RWPE2 (cell line): ENCODE data around the gene SCN5A.

ENCODE experiments used
- ATAC-seq: fragments of 200-7000 bp; cut with Tn5 transposase; 3 replicates; pipeline ENCODE4 v1.9.1; 2021; ENCODE audit warnings: low read depth
- DNase-seq: peaks from one replicate; pipeline ENCODE4 v3.0.0-alpha.2; 2020; ENCODE audit warnings: low spot score
- H3K27ac ChIP-seq: fragments of 450-650 bp; 2 replicates; pipeline ENCODE4 v1.5.1; 2017; ENCODE audit warnings: mild to moderate bottlenecking; ENCODE audit not compliant: poor library complexity, severe bottlenecking
- H3K27me3 ChIP-seq: fragments of 250-450 bp; sonication (Bioruptor Pico); 2 replicates; pipeline ENCODE4 v1.5.1; 2021; ENCODE audit warnings: mild to moderate bottlenecking, moderate library complexity; ENCODE audit not compliant: insufficient read depth, poor library complexity, severe bottlenecking
- H3K36me3 ChIP-seq: fragments of 250-450 bp; sonication (Bioruptor Pico); 2 replicates; pipeline ENCODE4 v1.5.1; 2020; ENCODE audit warnings: low read depth, mild to moderate bottlenecking, moderate library complexity
- H3K4me1 ChIP-seq: fragments of 250-450 bp; sonication (Bioruptor Pico); 2 replicates; pipeline ENCODE4 v1.5.1; 2021; ENCODE audit warnings: mild to moderate bottlenecking, moderate library complexity; ENCODE audit not compliant: insufficient read depth, poor library complexity, severe bottlenecking
- H3K4me3 ChIP-seq: fragments of 250-450 bp; sonication (Bioruptor Pico); 2 replicates; pipeline ENCODE4 v1.5.1; 2021; ENCODE audit warnings: mild to moderate bottlenecking, moderate library complexity; ENCODE audit not compliant: severe bottlenecking
- H3K9me3 ChIP-seq: fragments of 250-450 bp; sonication (Bioruptor Pico); 2 replicates; pipeline ENCODE4 v1.5.1; 2021; ENCODE audit warnings: mild to moderate bottlenecking, moderate library complexity; ENCODE audit not compliant: severe bottlenecking
- TF ChIP-seq, protein P1 (sequence below): fragments of 450-650 bp; IDR thresholded peaks from one replicate; pipeline ENCODE4 v1.5.1; 2017; ENCODE audit warnings: mild to moderate bottlenecking, moderate library complexity; ENCODE audit not compliant: poor library complexity, severe bottlenecking

Gene SCN5A

DNA sequence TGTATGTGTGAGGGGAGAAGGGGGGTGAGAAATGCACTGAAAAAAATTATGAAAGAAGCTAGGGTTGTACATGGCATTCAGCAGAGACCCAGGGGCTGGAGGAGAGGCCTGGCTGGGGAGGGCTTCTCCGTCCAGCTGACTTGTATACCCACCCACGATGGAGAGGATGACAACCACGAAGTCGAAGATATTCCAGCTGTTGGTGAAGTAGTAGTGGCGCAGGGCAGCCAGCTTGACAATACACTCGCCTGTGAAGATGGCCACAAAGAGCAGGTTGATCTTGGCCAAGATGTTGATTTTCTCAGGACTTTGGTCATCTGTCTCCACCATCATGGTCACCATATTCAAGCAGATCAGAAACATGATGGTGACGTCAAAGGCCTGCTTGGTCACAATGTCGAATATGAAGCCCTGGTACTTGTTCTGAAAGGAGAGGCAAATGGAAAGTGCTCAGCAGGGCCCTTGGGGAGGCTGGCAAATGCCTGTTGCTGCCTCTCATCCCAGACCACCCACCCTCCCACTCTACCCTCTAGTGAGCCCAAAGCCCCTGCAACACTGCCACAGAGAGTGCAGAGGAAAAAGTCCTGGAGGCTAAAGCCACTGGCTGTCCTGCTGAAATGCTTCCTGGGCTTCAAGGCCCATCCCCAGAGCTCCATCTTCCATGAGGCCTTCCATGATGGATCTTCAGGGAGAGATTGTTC lies 95.2 kb downstream of the SCN5A start:
- no peak for DNase-seq
- Histone ChIP-seq H3K9me3 (no peaks in the 10 kb centered on the region), H3K36me3 (no peaks in the 10 kb centered on the region), H3K27ac (no peak overlapping the region), H3K4me3 (no peak overlapping the region), H3K27me3 (no peaks in the 10 kb centered on the region), H3K4me1 (no peaks in the 10 kb centered on the region)
- TF ChIP-seq, protein P1, sequence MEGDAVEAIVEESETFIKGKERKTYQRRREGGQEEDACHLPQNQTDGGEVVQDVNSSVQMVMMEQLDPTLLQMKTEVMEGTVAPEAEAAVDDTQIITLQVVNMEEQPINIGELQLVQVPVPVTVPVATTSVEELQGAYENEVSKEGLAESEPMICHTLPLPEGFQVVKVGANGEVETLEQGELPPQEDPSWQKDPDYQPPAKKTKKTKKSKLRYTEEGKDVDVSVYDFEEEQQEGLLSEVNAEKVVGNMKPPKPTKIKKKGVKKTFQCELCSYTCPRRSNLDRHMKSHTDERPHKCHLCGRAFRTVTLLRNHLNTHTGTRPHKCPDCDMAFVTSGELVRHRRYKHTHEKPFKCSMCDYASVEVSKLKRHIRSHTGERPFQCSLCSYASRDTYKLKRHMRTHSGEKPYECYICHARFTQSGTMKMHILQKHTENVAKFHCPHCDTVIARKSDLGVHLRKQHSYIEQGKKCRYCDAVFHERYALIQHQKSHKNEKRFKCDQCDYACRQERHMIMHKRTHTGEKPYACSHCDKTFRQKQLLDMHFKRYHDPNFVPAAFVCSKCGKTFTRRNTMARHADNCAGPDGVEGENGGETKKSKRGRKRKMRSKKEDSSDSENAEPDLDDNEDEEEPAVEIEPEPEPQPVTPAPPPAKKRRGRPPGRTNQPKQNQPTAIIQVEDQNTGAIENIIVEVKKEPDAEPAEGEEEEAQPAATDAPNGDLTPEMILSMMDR: no peak
- ATAC-seq: no peak

- no peak for ATAC-seq
- H3K4me1 ChIP-seq: no peaks in the 10 kb centered on the region
- TF ChIP-seq, protein P1: no peak
These were observed 96.4 kb downstream of the SCN5A start for GRCh38 chr3:38553071-38553470.

GRCh38 chr3:38552364-38552763 lies 97.1 kb downstream of the SCN5A start:
- H3K36me3 ChIP-seq: no peaks in the 10 kb centered on the region
- H3K27me3 ChIP-seq: no peaks in the 10 kb centered on the region
- ATAC-seq (no peak), DNase-seq (no peak)
- no peaks in the 10 kb centered on the region for H3K9me3 ChIP-seq
- H3K4me1 ChIP-seq: no peaks in the 10 kb centered on the region
- no peak overlapping the region for H3K27ac ChIP-seq
- no peak overlapping the region for H3K4me3 ChIP-seq
- TF ChIP-seq, protein P1: no peak

More at GRCh38 chr3:38553071-38553470, 96.4 kb downstream of the SCN5A start:
- Histone ChIP-seq H3K9me3 (no peaks in the 10 kb centered on the region), H3K4me3 (no peak overlapping the region), H3K27ac (no peak overlapping the region), H3K27me3 (no peaks in the 10 kb centered on the region), H3K36me3 (no peaks in the 10 kb centered on the region)
- DNase-seq: no peak

DNA sequence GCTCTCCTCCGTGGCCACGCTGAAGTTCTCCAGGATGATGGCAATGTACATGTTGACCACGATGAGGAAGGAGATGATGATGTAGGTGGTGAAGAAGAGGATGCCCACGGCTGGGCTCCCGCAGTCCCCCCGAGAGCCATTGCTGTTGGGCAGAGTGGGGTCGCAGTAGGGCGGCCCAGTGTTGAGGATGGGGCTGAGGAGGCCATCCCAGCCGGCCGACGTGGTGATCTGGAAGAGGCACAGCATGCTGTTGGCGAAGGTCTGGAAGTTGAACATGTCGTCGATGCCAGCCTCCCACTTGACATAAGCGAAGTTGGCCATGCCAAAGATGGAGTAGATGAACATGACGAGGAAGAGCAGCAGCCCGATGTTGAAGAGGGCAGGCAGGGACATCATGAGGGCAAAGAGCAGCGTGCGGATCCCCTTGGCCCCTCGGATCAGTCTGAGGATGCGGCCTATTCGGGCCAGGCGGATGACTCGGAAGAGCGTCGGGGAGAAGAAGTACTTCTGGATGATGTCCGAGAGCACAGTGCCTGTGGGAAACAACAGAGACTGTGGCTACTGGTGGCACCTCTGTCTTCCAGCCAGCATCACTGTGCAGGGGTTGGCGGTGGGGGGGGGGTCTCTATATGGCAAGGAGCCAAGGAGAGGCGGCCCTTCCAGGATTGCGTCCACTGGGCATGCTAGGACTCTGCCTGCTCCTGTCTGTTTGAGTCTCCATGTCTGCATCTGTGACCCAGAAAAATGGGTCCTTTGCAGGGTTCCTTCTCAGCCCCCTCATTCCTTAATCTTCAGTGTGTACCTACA lies 98.3 kb downstream of the SCN5A start:
- no peaks in the 10 kb centered on the region for H3K36me3 ChIP-seq
- ATAC-seq (no peak), DNase-seq (no peak)
- no peaks in the 10 kb centered on the region for H3K9me3 ChIP-seq
- no peaks in the 10 kb centered on the region for H3K4me1 ChIP-seq
- no peak overlapping the region for H3K27ac ChIP-seq
- TF ChIP-seq, protein P1: no peak
- no peaks in the 10 kb centered on the region for H3K27me3 ChIP-seq
- no peak overlapping the region for H3K4me3 ChIP-seq
